NCI-H748 (cell line): Measurements from ENCODE around the gene MAGI3.

ENCODE experiments used
- DNase-seq: peaks from one replicate; lab custom pipeline; 2025; ENCODE audit not compliant: unreplicated experiment; lab: John Stamatoyannopoulos, UW

MAGI3 gene

GRCh38 chr1:113389953-113390834 is at the start of gene MAGI3:
MAGI3 (plus strand) TSS chr1:113390515; CDS start chr1:113391034, 519 bp downstream.
- peak; percentile 96 for DNase-seq

GRCh38 chr1:113353580-113353979 is 36.7 kb upstream of the MAGI3 start:
- no peak for DNase-seq

GRCh38 chr1:113363935-113364334 is 26.4 kb upstream of the MAGI3 start:
- no peak for DNase-seq

- DNase-seq: no peak
Measured at GRCh38 chr1:113369040-113369439, 21.3 kb upstream of the MAGI3 start.

GRCh38 chr1:113369699-113370098 is 20.6 kb upstream of the MAGI3 start:
- no peak for DNase-seq

GRCh38 chr1:113370868-113371267 is 19.4 kb upstream of the MAGI3 start:
- DNase-seq: no peak

GRCh38 chr1:113372546-113372945 is 17.8 kb upstream of the MAGI3 start:
- no peak for DNase-seq

GRCh38 chr1:113373644-113374043 is 16.7 kb upstream of the MAGI3 start:
- DNase-seq: no peak

GRCh38 chr1:113375878-113376277 is 14.4 kb upstream of the MAGI3 start:
- no peak for DNase-seq

GRCh38 chr1:113380075-113380474 is 10.2 kb upstream of the MAGI3 start:
- DNase-seq: no peak

- no peak for DNase-seq
Measured at GRCh38 chr1:113388017-113388620, 2.2 kb upstream of the MAGI3 start.

GRCh38 chr1:113388621-113389358 is 1.5 kb upstream of the MAGI3 start:
- DNase-seq: peak; percentile 28

GRCh38 chr1:113389359-113389952 is 859 bp upstream of the MAGI3 start:
- DNase-seq: peak; percentile 17

- DNase-seq: peak; percentile 54
Measured at GRCh38 chr1:113390871-113391648, 745 bp downstream of the MAGI3 start.

- peak; percentile 54 for DNase-seq
Measured at GRCh38 chr1:113391649-113392271, 1.4 kb downstream of the MAGI3 start.

GRCh38 chr1:113392541-113393128 is 2.3 kb downstream of the MAGI3 start:
- no peak for DNase-seq

- no peak for DNase-seq
Measured at GRCh38 chr1:113394043-113394862, 3.9 kb downstream of the MAGI3 start.

GRCh38 chr1:113394863-113395259 is 4.5 kb downstream of the MAGI3 start:
- DNase-seq: no peak

- no peak for DNase-seq
Measured at GRCh38 chr1:113396102-113396501, 5.8 kb downstream of the MAGI3 start.
